ENCODE results near the gene SGCD.
"Not testable (repeated sequence)": the region's sequence is repeated elsewhere in the genome, so short reads cannot be mapped to it uniquely, and the experiment has no call there.

The SGCD gene

DNA sequence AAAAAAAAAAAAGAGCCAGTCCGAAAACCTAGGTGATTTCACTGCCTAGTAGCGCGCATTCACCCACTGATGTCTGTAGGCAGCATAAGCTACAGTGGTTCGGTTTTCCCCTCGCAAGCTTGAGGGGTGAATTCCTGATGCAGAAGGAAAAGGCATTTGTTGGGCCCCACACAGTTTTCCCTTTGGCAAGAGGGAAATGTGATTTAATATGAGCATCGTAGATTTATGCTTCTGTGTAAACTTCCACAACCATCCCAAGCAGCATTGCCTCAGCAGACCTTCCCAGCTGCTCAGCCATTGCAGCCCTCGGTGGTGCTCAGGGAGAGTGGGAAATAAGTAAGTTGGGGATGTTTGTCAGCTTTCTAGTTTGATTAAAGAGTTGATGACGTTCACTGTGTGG, 291.6 kb downstream of the SGCD start:
- FAIRE-seq (no peak), DNase-seq (ENCODE audit: low spot score) (no peak)

DNA sequence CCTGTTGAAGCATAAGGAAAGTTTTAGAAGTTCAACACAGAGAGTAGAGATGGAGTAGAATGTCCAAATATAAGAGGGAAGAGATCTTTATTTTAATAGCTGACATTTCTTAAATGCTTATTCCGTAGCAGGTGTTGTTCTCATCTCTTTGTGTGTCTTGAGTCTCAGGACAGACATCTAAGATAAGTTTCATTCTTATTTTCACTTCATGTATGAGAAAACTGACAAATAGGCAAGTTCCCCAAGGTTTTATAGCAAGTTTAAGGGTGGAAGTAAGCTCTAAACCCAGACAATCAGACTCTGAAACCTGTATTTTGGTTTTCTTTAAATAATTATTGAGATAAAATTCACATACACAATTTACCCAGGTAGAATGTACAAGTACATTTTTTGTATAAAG, 294.8 kb downstream of the SGCD start:
- FAIRE-seq (no peak), DNase-seq (ENCODE audit: low spot score) (no peak)

GRCh38 chr5:156623381-156624040, 296.5 kb downstream of the SGCD start:
- DNase-seq (ENCODE audit: low spot score) (no peak), FAIRE-seq (no peak)

GRCh38 chr5:156624686-156625085, 297.7 kb downstream of the SGCD start:
- no peak for FAIRE-seq
- DNase-seq (ENCODE audit: low spot score), result no peak

DNA sequence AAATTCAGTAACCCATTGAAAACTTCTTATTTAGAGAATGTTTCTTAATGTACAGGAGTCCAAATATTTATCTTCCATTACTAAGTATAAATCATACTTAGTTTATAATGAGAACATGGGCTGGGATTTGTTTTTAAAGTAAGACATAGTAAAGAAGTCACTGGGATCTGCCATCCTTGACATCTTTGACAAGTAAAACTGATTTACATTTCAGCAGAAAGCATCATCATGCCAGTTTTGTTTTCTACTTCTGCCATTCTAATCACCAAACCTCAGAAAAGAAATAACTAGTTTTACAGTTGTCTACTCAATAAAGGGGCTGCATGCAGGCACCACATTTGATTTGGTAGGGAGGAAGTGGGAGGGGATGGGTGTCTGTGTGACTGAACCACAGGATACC, 301.5 kb downstream of the SGCD start:
- DNase-seq (ENCODE audit: low spot score) (no peak), FAIRE-seq (no peak)

DNA sequence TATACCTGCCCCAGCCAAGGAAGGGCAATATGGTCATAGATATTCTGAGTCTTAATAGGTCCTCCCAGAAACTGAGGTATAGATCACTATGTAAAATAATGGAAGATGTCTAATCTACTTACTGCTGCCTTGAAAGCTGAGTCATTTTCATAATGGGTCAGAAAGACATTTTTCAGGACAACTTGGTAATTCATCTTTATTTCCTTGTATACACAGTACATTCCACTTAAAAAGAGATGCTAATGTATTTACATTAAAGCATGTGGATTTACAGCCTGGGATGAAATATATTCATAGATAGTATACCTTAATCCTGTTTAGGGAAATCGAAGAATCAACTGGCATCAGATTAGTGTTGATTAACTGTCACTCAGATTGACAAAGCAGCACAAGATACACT, 304.0 kb downstream of the SGCD start:
- DNase-seq (ENCODE audit: low spot score) (no peak), FAIRE-seq (no peak)

DNA sequence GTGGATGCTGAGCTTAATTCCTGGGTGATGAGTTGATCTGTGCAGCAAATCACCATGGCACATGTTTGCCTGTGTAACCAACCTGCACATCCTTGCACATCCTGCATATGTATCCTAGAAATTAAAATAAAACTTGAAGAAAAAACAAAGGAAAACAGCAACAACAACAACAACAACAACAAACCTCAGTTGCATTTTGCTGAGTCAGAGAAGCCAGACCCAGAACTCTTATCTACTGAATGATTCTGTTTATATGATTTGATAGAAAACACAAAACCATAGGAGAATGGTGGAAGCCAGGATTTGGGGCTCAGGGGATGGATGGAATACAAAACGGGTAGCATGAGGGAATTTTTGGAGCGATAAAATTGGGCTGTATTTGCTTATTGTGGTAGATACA, 307.3 kb downstream of the SGCD start:
- no peak for FAIRE-seq
- no peak for DNase-seq (ENCODE audit: low spot score)

DNA sequence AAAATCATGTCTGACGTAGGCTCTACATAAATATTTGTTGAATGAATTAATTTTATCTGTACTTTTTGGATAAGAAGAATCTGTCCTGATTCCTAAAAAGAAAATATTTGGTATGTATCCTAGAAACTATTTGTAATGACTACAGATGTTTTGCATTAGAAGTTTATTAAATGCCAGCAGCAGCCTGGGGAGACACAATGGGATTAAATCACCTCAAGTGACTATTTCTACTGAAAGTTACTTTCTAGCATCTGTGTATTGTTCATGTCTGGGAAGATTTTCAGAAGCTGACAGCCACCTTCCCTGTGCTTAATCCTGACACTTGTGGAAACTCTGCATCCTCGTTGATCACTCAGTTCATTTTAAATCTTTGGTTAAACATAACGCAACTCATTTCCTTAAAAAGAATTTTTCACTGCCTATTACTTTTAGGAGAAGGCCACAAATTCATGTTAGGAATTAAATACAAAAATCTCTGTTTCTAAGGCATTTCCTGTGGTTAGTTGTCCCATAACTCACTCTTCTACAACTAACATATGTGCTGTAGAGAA, 313.8 kb downstream of the SGCD start:
- FAIRE-seq (no peak), DNase-seq (ENCODE audit: low spot score) (no peak)

DNA sequence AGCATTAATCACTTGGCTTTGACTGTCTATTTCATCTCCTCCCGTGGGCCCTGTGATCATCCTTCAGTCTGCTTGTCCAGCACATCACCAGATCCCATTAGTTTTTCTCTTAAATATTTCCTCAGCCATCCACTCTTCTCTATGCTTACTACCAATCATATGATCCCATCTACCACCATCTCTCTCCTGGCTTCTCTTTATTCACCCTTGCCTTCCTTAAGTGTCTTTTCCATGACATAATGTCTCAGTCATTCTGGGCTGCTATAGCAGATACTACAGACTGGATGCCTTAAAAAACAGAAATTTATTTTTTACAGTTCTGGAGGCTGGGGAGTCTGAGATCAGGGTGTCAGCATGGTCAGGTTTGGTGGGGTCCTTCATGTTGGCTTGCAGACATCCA, 314.7 kb downstream of the SGCD start:
- DNase-seq (ENCODE audit: low spot score), result no peak
- no peak for FAIRE-seq

DNA sequence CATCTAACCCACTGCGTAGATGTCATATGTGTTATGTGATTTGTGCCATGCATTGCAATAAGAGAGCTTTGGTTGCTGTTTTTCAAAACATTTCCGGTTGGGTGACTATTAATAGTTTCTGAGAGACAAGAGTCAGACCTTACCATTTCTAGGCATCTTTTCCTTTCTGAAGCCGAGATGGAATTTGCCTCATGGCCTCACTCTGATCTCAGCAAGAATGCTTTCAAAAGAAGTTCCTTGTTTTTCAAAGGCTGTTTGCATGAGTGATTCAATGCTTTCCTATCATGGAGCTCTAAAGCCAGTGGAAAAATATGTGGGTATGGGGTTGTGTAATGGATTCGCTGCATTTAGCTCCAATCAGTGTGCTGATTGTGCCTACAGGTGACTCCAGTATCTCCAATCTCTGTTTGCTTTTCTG, 320.1 kb downstream of the SGCD start:
- FAIRE-seq, result no peak

DNA sequence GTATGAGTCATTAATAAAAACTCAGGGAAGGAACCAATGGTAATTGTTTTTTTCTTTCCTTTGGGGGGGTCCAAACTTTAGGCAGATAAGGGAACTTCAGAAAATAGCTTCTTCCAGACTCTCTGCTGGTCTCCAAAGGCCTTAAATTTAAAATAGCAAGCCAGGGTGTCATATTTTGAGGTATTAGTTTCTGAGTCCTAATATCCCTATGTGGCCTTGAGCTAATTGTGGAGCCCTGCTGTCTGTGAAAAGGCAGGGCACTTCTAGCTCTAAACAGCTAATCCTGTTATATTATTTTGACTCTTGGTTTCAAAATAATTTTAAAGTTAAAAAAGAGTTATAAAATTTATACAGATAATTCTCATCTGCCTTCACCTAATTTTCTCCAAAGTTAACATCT, 327.5 kb downstream of the SGCD start:
- no peak for FAIRE-seq
- DNase-seq (ENCODE audit: low spot score), result no peak

More for the DNA sequence above, 320.1 kb downstream of the SGCD start:
- DNase-seq (ENCODE audit: low spot score), result no peak

DNA sequence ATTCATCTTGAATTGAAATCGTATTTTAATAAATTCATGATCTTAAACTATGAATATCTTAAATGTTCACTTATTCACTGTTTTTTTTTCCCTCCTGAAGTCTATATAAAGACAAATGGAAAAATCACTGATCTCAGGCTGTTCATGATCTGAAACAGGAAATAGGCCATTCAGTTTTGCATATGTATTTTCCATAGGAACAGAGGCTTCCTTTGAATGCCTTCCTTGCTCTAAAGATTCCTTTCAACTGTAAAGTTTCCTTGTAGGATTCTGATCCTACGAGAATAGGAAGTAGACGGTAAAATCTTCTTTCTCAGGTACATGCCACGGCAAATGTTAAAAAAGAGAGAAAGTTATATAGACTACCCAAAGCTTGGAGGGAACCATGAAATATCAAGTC, 328.8 kb downstream of the SGCD start:
- no peak for DNase-seq (ENCODE audit: low spot score)
- no peak for FAIRE-seq

DNA sequence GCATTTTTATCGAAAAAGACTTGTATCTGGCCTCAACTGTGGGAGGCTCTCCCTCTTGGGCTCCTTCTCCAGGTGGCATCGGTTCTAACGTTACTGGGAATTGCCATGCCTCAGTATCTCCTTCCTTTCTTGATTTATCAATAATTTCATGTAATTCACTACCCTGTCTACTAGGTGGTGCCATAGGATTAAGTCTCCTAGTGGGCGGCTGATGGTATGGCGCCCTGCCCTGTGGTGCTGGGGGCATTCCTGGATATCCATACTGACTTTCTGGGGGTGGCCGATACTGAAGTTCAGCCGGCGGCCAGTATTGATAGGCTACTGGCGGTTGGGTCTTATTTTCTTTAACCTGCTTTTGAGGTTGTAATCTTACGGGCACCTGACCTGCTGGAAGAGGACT, 337.9 kb downstream of the SGCD start:
- FAIRE-seq; DNase-seq (ENCODE audit: low spot score): not testable (repeated sequence)

- FAIRE-seq; DNase-seq (ENCODE audit: low spot score): not testable (repeated sequence)
Observed at GRCh38 chr5:156666686-156667085, 339.7 kb downstream of the SGCD start.

- FAIRE-seq (no peak), DNase-seq (ENCODE audit: low spot score) (no peak)
Observed at GRCh38 chr5:156667616-156668015, 340.7 kb downstream of the SGCD start.

DNA sequence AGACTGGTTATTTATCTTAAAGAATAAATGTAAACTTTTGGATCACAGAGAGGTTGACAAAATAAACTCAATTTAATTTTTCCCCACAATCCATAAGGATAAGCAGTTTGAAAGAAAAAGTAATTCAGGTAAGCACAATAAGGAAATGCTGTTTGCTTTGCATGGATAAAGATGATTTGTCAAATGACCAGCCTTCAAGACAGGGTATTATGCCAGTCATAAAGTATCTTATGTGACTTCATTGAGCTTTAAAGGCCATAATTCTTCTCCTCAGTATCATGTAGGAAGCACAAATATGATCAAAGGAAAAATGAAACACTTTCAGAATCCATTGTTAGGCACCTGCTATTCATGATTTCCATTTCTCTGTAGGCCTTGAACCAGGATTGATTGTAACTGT, 342.5 kb downstream of the SGCD start:
- DNase-seq (ENCODE audit: low spot score), result no peak
- no peak for FAIRE-seq

DNA sequence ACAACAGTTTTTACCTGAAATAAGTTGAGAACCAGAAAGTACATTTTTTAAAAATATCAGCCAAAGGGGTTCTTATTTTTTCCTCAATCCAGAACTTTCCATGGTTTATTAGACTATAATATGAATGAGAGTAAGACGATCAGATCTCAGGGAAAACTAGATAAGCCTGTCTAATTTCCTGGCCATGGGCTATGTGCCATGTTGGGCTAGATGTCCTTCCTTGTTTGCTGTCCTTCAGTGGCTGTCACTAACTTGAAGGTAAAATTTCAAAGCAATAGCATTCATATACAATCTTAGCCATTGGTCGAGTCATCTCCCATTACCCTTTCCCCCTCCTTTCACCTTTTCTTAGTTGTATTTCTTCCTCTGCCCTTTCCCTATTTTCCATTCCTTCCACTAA, 343.7 kb downstream of the SGCD start:
- DNase-seq (ENCODE audit: low spot score) (no peak), FAIRE-seq (no peak)

- FAIRE-seq (no peak), DNase-seq (ENCODE audit: low spot score) (no peak)
Observed at GRCh38 chr5:156675395-156675794, 348.4 kb downstream of the SGCD start.

DNA sequence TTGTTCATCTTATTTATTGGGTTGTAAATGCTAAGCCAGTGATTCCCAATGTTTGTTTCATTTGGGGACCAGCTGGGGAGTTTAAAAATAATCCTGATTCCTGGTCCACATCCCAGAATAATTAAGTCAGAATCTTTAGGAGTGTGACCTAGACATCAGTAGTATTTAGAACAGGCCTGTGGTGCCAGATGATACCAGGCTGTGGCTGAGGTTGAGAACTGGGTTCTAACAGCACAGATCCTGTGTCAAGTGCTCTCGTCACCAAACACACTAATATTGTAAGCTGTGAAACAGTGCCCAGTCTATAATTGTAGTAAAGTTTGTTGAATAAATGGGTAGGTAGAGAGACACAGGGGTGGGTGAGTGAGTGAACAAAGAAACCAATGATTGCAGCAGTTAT, 351.0 kb downstream of the SGCD start:
- DNase-seq (ENCODE audit: low spot score) (no peak), FAIRE-seq (no peak)

DNA sequence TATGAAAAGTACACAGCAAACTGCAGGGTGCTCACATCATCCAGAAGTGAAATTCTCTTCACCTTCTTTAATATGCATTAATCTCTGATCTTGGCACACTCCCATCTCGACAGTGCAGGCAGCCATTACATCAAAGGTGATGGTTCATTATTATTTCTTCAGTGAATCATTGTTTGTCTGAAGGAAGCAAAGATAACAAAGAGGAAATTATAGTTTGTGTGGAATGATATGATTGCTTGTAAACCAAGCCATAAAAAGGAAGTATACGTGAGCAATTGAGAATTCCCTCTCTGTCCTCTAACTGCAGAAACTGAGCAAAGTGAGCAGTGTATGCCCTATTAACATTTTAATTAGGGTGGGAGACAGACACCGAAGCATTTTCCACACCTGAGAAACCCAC, 351.5 kb downstream of the SGCD start:
- DNase-seq (ENCODE audit: low spot score) (no peak), FAIRE-seq (no peak)

DNA sequence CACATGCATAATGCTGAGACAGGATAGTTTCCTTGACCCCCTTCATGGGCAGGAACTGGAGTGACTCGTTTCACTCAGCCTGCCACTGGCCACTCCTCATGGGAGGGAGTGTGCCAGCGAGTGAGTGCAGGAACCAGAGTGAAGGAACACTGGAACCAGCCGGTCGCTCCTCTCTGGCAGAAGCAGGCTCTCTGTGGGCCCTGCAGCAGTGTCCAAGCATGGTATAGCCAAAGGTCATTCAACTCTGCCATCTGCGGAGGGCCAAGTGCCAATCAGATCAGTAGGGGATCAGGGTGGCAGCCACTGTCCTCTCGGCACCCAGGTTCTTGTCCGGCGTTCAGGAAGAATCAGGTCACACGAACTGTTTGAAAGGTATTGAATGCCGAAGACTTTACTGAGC, 353.9 kb downstream of the SGCD start:
- FAIRE-seq (no peak), DNase-seq (ENCODE audit: low spot score) (no peak)

DNA sequence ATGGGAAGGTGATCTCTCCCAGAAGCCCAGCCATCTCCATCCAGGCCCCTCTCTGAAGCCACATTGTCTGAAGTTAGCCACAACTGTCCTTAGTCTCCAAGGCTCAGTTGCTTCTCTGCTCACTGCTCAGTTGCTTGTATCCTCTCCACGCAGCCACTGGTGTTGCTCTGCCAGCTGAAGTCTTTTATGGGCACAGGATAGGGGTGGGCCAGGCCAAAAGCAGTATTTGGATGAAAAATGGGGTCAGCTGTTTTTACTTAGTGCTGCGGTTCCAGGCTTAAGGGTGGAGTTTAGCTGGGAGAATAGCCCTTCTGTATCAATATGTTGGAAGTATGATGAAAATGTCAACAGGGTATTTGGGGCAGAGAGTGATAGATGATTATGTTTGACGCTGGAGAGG, 354.3 kb downstream of the SGCD start:
- DNase-seq (ENCODE audit: low spot score) (no peak), FAIRE-seq (no peak)

- no peak for FAIRE-seq
Observed at GRCh38 chr5:156682971-156683370, 356.0 kb downstream of the SGCD start.

DNA sequence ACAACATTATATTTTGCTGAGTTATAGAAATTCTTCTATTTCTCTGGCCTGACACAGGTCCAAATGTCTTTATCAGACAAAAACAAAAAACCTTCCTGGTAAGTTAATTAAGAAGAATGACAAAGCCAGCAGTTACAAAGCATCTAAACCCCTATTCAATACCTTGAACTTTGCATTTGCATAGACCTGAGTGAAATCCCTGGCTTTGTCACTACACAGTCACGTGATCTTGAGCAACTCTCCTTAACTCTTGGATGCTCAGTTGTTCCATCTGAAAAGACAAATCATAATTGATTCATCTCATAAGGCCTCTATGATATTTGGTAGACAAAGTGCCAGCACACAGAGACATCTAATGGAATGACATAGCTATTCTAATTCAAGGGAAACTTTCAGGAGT, 356.5 kb downstream of the SGCD start:
- FAIRE-seq, result no peak

More at GRCh38 chr5:156682971-156683370, 356.0 kb downstream of the SGCD start:
- DNase-seq (ENCODE audit: low spot score), result no peak

More for the DNA sequence above, 356.5 kb downstream of the SGCD start:
- no peak for DNase-seq (ENCODE audit: low spot score)
